AG10803 (cell line): ENCODE measurements around the gene ESR2.

Experiments used
- DNase-seq: peaks from one replicate; pipeline ENCODE4 v3.0.0; 2010; ENCODE audit warnings: low read depth
- H3K4me3 ChIP-seq: 2 replicates; pipeline ENCODE4 v1.5.1; 2011; ENCODE audit warnings: mild to moderate bottlenecking, low read length, control low read depth
- CTCF ChIP-seq: conservative IDR thresholded peaks from 2 replicates; pipeline ENCODE4 v1.5.1; 2011; ENCODE audit warnings: mild to moderate bottlenecking, low read length, control low read depth, inconsistent platforms

ESR2 gene

GRCh38 chr14:64208981-64209380, 85.2 kb downstream of the ESR2 start:
- no peak overlapping the region for H3K4me3 ChIP-seq
- DNase-seq: no peak
- no peak for TF ChIP-seq CTCF

GRCh38 chr14:64208261-64208660, 85.9 kb downstream of the ESR2 start:
- no peak for TF ChIP-seq CTCF
- no peak overlapping the region for H3K4me3 ChIP-seq
- DNase-seq: no peak

- TF ChIP-seq CTCF: no peak
- DNase-seq: no peak
- H3K4me3 ChIP-seq: no peak overlapping the region
Measured at GRCh38 chr14:64203366-64204006, 90.7 kb downstream of the ESR2 start.

GRCh38 chr14:64202716-64203115, 91.5 kb downstream of the ESR2 start:
- no peak for DNase-seq
- no peak overlapping the region for H3K4me3 ChIP-seq
- TF ChIP-seq CTCF: no peak

- H3K4me3 ChIP-seq: no peak overlapping the region
- no peak for TF ChIP-seq CTCF
- no peak for DNase-seq
Measured at GRCh38 chr14:64201921-64202545, 92.1 kb downstream of the ESR2 start.

- DNase-seq: no peak
- H3K4me3 ChIP-seq: no peak overlapping the region
- no peak for TF ChIP-seq CTCF
Measured at GRCh38 chr14:64201296-64201695, 92.9 kb downstream of the ESR2 start.

- no peak for DNase-seq
- no peak for TF ChIP-seq CTCF
- H3K4me3 ChIP-seq: no peak overlapping the region
Measured at GRCh38 chr14:64200170-64200569, 94.0 kb downstream of the ESR2 start.
